Liver (tissue), 9 donors: ENCODE data around the gene PFKP. TPM values are rescaled to one million over a fixed set of nuclear protein-coding genes. Genes with fewer than 3 reads are reported as not detected.

Source experiments
- DNase-seq: peaks from one replicate; pipeline ENCODE4 v3.0.0-alpha.2; 2017; ENCODE audit warnings: low spot score
- H3K27ac ChIP-seq, 2 donors: one replicate each; pipeline ENCODE4 v1.7.0; 2013; ENCODE audit warnings: inconsistent platforms in 2 of 2, low read length in 2 of 2, control low read depth in 1 of 2, low read depth in 1 of 2, mild to moderate bottlenecking in 1 of 2
- H3K27me3 ChIP-seq, 4 donors: one replicate each; pipeline versions ENCODE4 v1.6.1 to v1.7.0; 2013; ENCODE audit warnings: low read length in 3 of 4, inconsistent platforms in 1 of 4, mild to moderate bottlenecking in 1 of 4, moderate library complexity in 1 of 4; ENCODE audit not compliant: control insufficient read depth in 4 of 4, insufficient read depth in 4 of 4
- H3K36me3 ChIP-seq, 4 donors: one replicate each; pipeline versions ENCODE4 v1.6.1 to v1.7.0; 2013; ENCODE audit warnings: low read length in 3 of 4, mild to moderate bottlenecking in 3 of 4, low read depth in 1 of 4, moderate library complexity in 1 of 4; ENCODE audit not compliant: control insufficient read depth in 4 of 4, insufficient read depth in 3 of 4
- H3K4me1 ChIP-seq, 4 donors: one replicate each; pipeline versions ENCODE4 v1.6.1 to v1.7.0; 2013; ENCODE audit warnings: low read length in 3 of 4, mild to moderate bottlenecking in 3 of 4, moderate library complexity in 1 of 4; ENCODE audit not compliant: control insufficient read depth in 4 of 4, insufficient read depth in 4 of 4
- H3K4me3 ChIP-seq, 3 donors: one replicate each; pipeline versions ENCODE4 v1.6.1 to v1.7.0; 2013; ENCODE audit warnings: low read length in 3 of 3, control low read depth in 1 of 3, low read depth in 1 of 3, mild to moderate bottlenecking in 1 of 3
- H3K9ac ChIP-seq, 2 donors: one replicate each; pipeline ENCODE4 v1.7.0; 2013; ENCODE audit warnings: low read length in 2 of 2, mild to moderate bottlenecking in 2 of 2, moderate library complexity in 2 of 2, control low read depth in 1 of 2, low read depth in 1 of 2
- H3K9me3 ChIP-seq, 4 donors: one replicate each; pipeline versions ENCODE4 v1.6.1 to v1.7.0; 2013; ENCODE audit warnings: low read length in 3 of 4; ENCODE audit not compliant: control insufficient read depth in 4 of 4
- EGR1 ChIP-seq, 2 donors: IDR thresholded peaks; 2 replicates each; pipeline ENCODE4 v1.6.1; 2016 to 2018; ENCODE audit warnings: antibody characterized with exemption in 2 of 2, low read depth in 2 of 2
- FOXA1 ChIP-seq: IDR thresholded peaks from 2 replicates; pipeline ENCODE4 v1.6.1; 2016; ENCODE audit warnings: antibody characterized with exemption
- FOXA2 ChIP-seq: IDR thresholded peaks from 2 replicates; pipeline ENCODE4 v1.6.1; 2016; ENCODE audit warnings: antibody characterized with exemption
- GABPA ChIP-seq, 2 donors: IDR thresholded peaks in 1 of 2; conservative IDR thresholded peaks in 1 of 2; 2 replicates each; pipeline ENCODE4 v1.6.1; 2016; ENCODE audit warnings: antibody characterized with exemption in 2 of 2, mild to moderate bottlenecking in 1 of 2, moderate library complexity in 1 of 2
- HNF4A ChIP-seq, 2 donors: conservative IDR thresholded peaks; 2 replicates each; pipeline ENCODE4 v1.6.1; 2016; ENCODE audit warnings: antibody characterized with exemption in 2 of 2, mild to moderate bottlenecking in 2 of 2
- HNF4G ChIP-seq: IDR thresholded peaks from 2 replicates; pipeline ENCODE4 v1.6.1; 2016; ENCODE audit warnings: antibody characterized with exemption
- JUND ChIP-seq, 2 donors: IDR thresholded peaks; 2 replicates each; pipeline ENCODE4 v1.6.1; 2016; ENCODE audit warnings: antibody characterized with exemption in 2 of 2
- NR2F2 ChIP-seq: IDR thresholded peaks from 2 replicates; pipeline ENCODE4 v1.6.1; 2016; ENCODE audit warnings: antibody characterized with exemption
- RAD21 ChIP-seq, 2 donors: IDR thresholded peaks; 2 replicates each; pipeline ENCODE4 v1.6.1; 2016; ENCODE audit warnings: antibody characterized with exemption in 2 of 2, mild to moderate bottlenecking in 2 of 2
- RXRA ChIP-seq, 2 donors: IDR thresholded peaks; 2 replicates each; pipeline ENCODE4 v1.6.1; 2017 to 2018; ENCODE audit warnings: antibody characterized with exemption in 2 of 2, mild to moderate bottlenecking in 1 of 2
- SP1 ChIP-seq: IDR thresholded peaks from 2 replicates; pipeline ENCODE4 v1.6.1; 2018; ENCODE audit warnings: antibody characterized with exemption, mild to moderate bottlenecking
- TAF1 ChIP-seq: conservative IDR thresholded peaks from 2 replicates; pipeline ENCODE4 v1.6.1; 2016; ENCODE audit warnings: antibody characterized with exemption, mild to moderate bottlenecking
- YY1 ChIP-seq: IDR thresholded peaks from 2 replicates; pipeline ENCODE4 v1.6.1; 2016; ENCODE audit warnings: antibody characterized with exemption, mild to moderate bottlenecking
- WGBS: extraction: QIAGEN DNeasy Blood & Tissue Kit; methylation state at CpG from one replicate; pipeline ENCODE4 v1.1.7; 2013; 5-methylcytosine and 5-hydroxymethylcytosine counted together
- polyA plus RNA-seq, 2 donors: library from polyadenylated mRNA; stranded (reverse) in 1 of 2; unstranded in 1 of 2; fragments of 200-250 nt in 1 of 2; fragments of >200 nt in 1 of 2; fragmentation: Nextera tagmentation in 1 of 2; extraction: Ambion mirVana in 1 of 2; gene quantifications; one replicate each; pipeline versions ENCODE4 v1.2.1 to v1.2.3, GENCODE V29; 2013 to 2015
- total RNA-seq, 2 donors: library from RNA; depleted of rRNA; stranded (reverse); fragments of >200 nt; gene quantifications; one replicate each; pipeline ENCODE4 v1.2.3, GENCODE V29; 2014
- TF ChIP-seq, protein P1 (sequence below): fragments of 150-350 bp; IDR thresholded peaks from 2 replicates; pipeline ENCODE4 v1.5.1; 2017; ENCODE audit warnings: improper control_type of control experiment, low read depth, low read length; ENCODE audit not compliant: missing input control
- TF ChIP-seq, protein P2 (sequence below): IDR thresholded peaks from 2 replicates; pipeline ENCODE4 v1.6.1; 2016; ENCODE audit warnings: antibody characterized with exemption
- TF ChIP-seq, protein P3 (sequence below): IDR thresholded peaks from 2 replicates; pipeline ENCODE4 v1.6.1; 2016; ENCODE audit warnings: antibody characterized with exemption
- TF ChIP-seq, protein P4 (sequence below): IDR thresholded peaks from 2 replicates; pipeline ENCODE4 v1.6.1; 2016; ENCODE audit warnings: antibody characterized with exemption, mild to moderate bottlenecking
- TF ChIP-seq, protein P5 (sequence below): IDR thresholded peaks from 2 replicates; pipeline ENCODE4 v1.6.1; 2016; ENCODE audit warnings: antibody characterized with exemption
- donor health status: healthy.
- donor health status: healthy.
- donor health status: healthy.
- donor health status: healthy.
- donor health status: healthy.

The PFKP gene
- total and polyA plus RNA-seq, 4 donors, result 1.1 to 5.0 (median 2.8) TPM

DNA sequence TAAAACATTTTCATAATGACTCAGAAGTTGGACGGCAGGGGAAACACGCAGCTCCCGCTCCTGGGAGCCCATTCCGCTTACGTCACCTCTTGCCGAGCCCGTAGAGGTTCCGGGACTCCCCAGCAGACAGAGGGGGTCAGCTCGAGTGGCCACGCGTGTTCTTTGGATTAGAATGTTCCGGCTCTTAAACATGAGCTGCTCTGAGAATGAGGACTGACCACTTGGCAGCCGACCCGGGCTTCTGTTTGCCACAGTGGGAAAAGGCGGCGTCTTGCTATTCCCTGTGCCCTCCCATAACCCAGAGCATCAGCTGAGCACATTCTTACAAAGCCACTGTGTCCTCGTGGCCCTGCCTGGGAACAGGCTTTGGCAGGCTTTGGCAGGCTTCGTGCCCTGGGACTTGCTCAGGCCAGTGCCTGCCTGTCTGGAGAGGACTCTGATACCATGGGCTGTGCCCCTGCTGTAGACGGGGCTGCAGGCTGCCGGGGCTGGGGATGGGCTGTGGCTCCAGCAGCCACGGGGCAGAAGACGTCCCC is 40.1 kb downstream of the PFKP start:
- no peak for DNase-seq
- Histone ChIP-seq H3K27ac (peak overlapping the region in 1 of 2 donors; percentile 10), H3K9ac (no peak overlapping the region), H3K4me1 (peaks cover 0 to 24% (median 17%) of the 10 kb centered on the region in 4 donors), H3K9me3 (no peaks in the 10 kb centered on the region), H3K27me3 (no peaks in the 10 kb centered on the region), H3K36me3 (peaks cover 0 to 2% (median 0%) of the 10 kb centered on the region in 4 donors), H3K4me3 (no peak overlapping the region)
- 69% methylated on average over 22 of the region's 22 CpGs for WGBS
- peak in 1 of 2 donors; percentile 68 for TF ChIP-seq RXRA (IDR thresholded peaks at IDR 0.05)
- peak in 1 of 2 donors; percentile 59 for TF ChIP-seq HNF4A (conservative IDR thresholded peaks at IDR 0.05)
- no peak for TF ChIP-seq TAF1

DNA sequence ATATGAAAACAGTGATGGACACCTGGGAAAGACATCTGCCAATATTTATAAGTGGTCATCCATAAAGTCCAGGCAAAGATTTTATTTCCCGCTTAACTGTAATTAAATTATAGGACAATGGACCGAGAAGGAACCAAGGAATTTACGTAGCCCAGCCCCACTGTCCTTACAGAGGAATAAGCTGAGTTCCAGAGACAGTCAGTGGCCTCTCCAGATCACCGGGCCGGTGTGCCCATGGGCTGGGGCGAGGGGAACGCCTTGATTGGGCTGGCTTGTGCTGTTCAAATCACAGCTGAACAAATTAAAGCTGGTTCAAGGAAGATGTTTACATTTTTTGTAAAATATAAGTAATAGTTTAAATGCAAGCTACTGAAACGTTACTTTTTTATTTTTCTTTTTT is 40.7 kb downstream of the PFKP start:
- H3K36me3 ChIP-seq, result peaks cover 0 to 2% (median 0%) of the 10 kb centered on the region in 4 donors
- no peak overlapping the region for H3K9ac ChIP-seq
- no peak for DNase-seq
- TF ChIP-seq SP1 (no peak), HNF4G (no peak), NR2F2 (no peak), TAF1 (no peak), EGR1 (IDR thresholded peaks at IDR 0.05; ENCODE audit: low read depth in 2 of 2) (no peak), HNF4A (conservative IDR thresholded peaks at IDR 0.05) (no peak), RAD21 (IDR thresholded peaks at IDR 0.05) (no peak), YY1 (no peak), JUND (IDR thresholded peaks at IDR 0.05) (no peak), GABPA (IDR thresholded peaks at IDR 0.05 in 1 of 2, conservative IDR thresholded peaks at IDR 0.05 in 1 of 2) (no peak), RXRA (IDR thresholded peaks at IDR 0.05) (no peak), FOXA2 (no peak), FOXA1 (no peak)
- TF ChIP-seq, protein P1, sequence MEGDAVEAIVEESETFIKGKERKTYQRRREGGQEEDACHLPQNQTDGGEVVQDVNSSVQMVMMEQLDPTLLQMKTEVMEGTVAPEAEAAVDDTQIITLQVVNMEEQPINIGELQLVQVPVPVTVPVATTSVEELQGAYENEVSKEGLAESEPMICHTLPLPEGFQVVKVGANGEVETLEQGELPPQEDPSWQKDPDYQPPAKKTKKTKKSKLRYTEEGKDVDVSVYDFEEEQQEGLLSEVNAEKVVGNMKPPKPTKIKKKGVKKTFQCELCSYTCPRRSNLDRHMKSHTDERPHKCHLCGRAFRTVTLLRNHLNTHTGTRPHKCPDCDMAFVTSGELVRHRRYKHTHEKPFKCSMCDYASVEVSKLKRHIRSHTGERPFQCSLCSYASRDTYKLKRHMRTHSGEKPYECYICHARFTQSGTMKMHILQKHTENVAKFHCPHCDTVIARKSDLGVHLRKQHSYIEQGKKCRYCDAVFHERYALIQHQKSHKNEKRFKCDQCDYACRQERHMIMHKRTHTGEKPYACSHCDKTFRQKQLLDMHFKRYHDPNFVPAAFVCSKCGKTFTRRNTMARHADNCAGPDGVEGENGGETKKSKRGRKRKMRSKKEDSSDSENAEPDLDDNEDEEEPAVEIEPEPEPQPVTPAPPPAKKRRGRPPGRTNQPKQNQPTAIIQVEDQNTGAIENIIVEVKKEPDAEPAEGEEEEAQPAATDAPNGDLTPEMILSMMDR, result no peak
- TF ChIP-seq, protein P2, sequence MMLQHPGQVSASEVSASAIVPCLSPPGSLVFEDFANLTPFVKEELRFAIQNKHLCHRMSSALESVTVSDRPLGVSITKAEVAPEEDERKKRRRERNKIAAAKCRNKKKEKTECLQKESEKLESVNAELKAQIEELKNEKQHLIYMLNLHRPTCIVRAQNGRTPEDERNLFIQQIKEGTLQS, result no peak
- TF ChIP-seq, protein P3, sequence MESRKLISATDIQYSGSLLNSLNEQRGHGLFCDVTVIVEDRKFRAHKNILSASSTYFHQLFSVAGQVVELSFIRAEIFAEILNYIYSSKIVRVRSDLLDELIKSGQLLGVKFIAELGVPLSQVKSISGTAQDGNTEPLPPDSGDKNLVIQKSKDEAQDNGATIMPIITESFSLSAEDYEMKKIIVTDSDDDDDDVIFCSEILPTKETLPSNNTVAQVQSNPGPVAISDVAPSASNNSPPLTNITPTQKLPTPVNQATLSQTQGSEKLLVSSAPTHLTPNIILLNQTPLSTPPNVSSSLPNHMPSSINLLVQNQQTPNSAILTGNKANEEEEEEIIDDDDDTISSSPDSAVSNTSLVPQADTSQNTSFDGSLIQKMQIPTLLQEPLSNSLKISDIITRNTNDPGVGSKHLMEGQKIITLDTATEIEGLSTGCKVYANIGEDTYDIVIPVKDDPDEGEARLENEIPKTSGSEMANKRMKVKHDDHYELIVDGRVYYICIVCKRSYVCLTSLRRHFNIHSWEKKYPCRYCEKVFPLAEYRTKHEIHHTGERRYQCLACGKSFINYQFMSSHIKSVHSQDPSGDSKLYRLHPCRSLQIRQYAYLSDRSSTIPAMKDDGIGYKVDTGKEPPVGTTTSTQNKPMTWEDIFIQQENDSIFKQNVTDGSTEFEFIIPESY, result no peak
- TF ChIP-seq, protein P4, sequence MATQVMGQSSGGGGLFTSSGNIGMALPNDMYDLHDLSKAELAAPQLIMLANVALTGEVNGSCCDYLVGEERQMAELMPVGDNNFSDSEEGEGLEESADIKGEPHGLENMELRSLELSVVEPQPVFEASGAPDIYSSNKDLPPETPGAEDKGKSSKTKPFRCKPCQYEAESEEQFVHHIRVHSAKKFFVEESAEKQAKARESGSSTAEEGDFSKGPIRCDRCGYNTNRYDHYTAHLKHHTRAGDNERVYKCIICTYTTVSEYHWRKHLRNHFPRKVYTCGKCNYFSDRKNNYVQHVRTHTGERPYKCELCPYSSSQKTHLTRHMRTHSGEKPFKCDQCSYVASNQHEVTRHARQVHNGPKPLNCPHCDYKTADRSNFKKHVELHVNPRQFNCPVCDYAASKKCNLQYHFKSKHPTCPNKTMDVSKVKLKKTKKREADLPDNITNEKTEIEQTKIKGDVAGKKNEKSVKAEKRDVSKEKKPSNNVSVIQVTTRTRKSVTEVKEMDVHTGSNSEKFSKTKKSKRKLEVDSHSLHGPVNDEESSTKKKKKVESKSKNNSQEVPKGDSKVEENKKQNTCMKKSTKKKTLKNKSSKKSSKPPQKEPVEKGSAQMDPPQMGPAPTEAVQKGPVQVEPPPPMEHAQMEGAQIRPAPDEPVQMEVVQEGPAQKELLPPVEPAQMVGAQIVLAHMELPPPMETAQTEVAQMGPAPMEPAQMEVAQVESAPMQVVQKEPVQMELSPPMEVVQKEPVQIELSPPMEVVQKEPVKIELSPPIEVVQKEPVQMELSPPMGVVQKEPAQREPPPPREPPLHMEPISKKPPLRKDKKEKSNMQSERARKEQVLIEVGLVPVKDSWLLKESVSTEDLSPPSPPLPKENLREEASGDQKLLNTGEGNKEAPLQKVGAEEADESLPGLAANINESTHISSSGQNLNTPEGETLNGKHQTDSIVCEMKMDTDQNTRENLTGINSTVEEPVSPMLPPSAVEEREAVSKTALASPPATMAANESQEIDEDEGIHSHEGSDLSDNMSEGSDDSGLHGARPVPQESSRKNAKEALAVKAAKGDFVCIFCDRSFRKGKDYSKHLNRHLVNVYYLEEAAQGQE, result no peak
- TF ChIP-seq, protein P5, sequence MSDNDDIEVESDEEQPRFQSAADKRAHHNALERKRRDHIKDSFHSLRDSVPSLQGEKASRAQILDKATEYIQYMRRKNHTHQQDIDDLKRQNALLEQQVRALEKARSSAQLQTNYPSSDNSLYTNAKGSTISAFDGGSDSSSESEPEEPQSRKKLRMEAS, result no peak
- H3K27me3 ChIP-seq, result no peaks in the 10 kb centered on the region
- 88% methylated on average over 8 of the region's 8 CpGs for WGBS
- no peak overlapping the region for H3K27ac ChIP-seq
- H3K4me1 ChIP-seq, result peaks cover 0 to 20% (median 12%) of the 10 kb centered on the region in 4 donors
- no peaks in the 10 kb centered on the region for H3K9me3 ChIP-seq
- H3K4me3 ChIP-seq, result no peak overlapping the region
